ENCODE data around the gene GAA. TPM values are rescaled to one million over a fixed set of nuclear protein-coding genes. Genes with fewer than 3 reads are reported as not detected.

GAA gene
- total and polyA plus RNA-seq, 2 of the 13 experiments (the other 11 are each of a cell fraction or from before 2014, with no cell fraction given), result 21.6 to 36.4 TPM

DNA sequence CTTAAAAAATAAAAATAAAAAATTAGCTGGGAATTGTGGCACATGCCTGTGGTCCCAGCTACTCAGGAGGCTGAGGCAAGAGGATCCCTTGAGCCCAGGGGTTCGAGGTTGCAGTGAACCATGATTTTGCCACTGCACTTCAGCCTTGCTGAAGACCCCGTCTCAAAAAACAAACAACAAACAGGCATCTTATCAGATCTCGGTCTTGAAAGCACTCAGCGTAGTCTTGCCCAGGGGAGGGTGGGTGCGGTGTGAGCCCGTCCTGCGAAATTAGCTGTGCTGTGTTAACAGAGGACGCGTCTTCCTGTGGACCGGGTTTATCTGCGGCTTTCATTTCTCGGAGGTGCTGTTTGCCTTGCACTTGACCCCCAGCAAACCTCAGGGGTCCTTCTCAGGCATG, 5.4 kb downstream of the GAA start:
- CTCF ChIA-PET (ENCODE audit: low intra/inter-chr PET ratio, low total read pairs), result no interaction called here
- no peak for TF ChIP-seq MZF1 (CRISPR knock-in tag; IDR thresholded peaks at IDR 0.05; ENCODE audit: borderline replicate concordance)
- no peak for TF ChIP-seq TMF1 (CRISPR knock-in tag; IDR thresholded peaks at IDR 0.05; ENCODE audit: low read depth)
- TF ChIP-seq JUN (CRISPR knock-in tag; IDR thresholded peaks at IDR 0.05), result no peak
- no peak for TF ChIP-seq MAFK (conservative IDR thresholded peaks at IDR 0.05 in 1 of 2, IDR thresholded peaks at IDR 0.05 in 1 of 2; ENCODE audit: low read length in 2 of 2)
- TF ChIP-seq TAF1 (CRISPR knock-in tag; IDR thresholded peaks at IDR 0.05), result no peak
- TF ChIP-seq KLF6 (CRISPR knock-in tag; IDR thresholded peaks at IDR 0.05), result no peak
- TF ChIP-seq, protein P1, sequence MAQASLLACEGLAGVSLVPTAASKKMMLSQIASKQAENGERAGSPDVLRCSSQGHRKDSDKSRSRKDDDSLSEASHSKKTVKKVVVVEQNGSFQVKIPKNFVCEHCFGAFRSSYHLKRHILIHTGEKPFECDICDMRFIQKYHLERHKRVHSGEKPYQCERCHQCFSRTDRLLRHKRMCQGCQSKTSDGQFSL (CRISPR knock-in tag; IDR thresholded peaks at IDR 0.05), result no peak
- no peak for TF ChIP-seq HDAC1 (CRISPR knock-in tag; IDR thresholded peaks at IDR 0.05)
- TF ChIP-seq KMT2A (CRISPR knock-in tag; IDR thresholded peaks at IDR 0.05), result no peak
- no peak for TF ChIP-seq MEIS1 (CRISPR knock-in tag; IDR thresholded peaks at IDR 0.05; ENCODE audit: borderline replicate concordance)
- TF ChIP-seq ZNF670 (CRISPR knock-in tag; IDR thresholded peaks at IDR 0.05; ENCODE audit: borderline replicate concordance), result no peak
- no peak for TF ChIP-seq KLF9 (CRISPR knock-in tag; IDR thresholded peaks at IDR 0.05; ENCODE audit: low read depth)
- no peak for TF ChIP-seq KDM1A (CRISPR knock-in tag; IDR thresholded peaks at IDR 0.05)
- TF ChIP-seq, protein P2, sequence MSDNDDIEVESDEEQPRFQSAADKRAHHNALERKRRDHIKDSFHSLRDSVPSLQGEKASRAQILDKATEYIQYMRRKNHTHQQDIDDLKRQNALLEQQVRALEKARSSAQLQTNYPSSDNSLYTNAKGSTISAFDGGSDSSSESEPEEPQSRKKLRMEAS (IDR thresholded peaks at IDR 0.05), result no peak
- TF ChIP-seq ZNF160 (CRISPR knock-in tag; IDR thresholded peaks at IDR 0.05), result no peak
- TF ChIP-seq NFIC (IDR thresholded peaks at IDR 0.05; ENCODE audit: low read length), result no peak
- TF ChIP-seq HHEX (CRISPR knock-in tag; IDR thresholded peaks at IDR 0.05), result no peak
- TF ChIP-seq, protein P3, sequence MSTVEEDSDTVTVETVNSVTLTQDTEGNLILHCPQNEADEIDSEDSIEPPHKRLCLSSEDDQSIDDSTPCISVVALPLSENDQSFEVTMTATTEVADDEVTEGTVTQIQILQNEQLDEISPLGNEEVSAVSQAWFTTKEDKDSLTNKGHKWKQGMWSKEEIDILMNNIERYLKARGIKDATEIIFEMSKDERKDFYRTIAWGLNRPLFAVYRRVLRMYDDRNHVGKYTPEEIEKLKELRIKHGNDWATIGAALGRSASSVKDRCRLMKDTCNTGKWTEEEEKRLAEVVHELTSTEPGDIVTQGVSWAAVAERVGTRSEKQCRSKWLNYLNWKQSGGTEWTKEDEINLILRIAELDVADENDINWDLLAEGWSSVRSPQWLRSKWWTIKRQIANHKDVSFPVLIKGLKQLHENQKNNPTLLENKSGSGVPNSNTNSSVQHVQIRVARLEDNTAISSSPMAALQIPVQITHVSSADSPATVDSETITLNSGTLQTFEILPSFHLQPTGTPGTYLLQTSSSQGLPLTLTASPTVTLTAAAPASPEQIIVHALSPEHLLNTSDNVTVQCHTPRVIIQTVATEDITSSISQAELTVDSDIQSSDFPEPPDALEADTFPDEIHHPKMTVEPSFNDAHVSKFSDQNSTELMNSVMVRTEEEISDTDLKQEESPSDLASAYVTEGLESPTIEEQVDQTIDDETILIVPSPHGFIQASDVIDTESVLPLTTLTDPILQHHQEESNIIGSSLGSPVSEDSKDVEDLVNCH (CRISPR knock-in tag; IDR thresholded peaks at IDR 0.05), result no peak
- no peak for TF ChIP-seq REXO4 (CRISPR knock-in tag; IDR thresholded peaks at IDR 0.05; ENCODE audit: borderline replicate concordance)
- no peak for TF ChIP-seq ZNF136 (CRISPR knock-in tag; IDR thresholded peaks at IDR 0.05; ENCODE audit: low read depth)
- in situ Hi-C loops (cut with HindIII; ENCODE audit: extremely low pct_ligation_motif_present, low pct_unique_long_range_greater_than_20kb) (no loop called here), intact Hi-C loops (cut with micrococcal nuclease; ENCODE audit: unreplicated experiment) (no loop called here)
- FAIRE-seq, result no peak
- Histone ChIP-seq H4K20me1 (ENCODE audit: insufficient read depth, low read length) (no peaks in the 10 kb centered on the region), H3K9me3 (ENCODE audit: low read length) (no peaks in the 10 kb centered on the region), H3K27me3 (ENCODE audit: control insufficient read depth in 1 of 2, insufficient read depth in 2 of 2, low read length in 2 of 2) (no peaks in the 10 kb centered on the region; a peak in 1 of 5 replicates), H3K79me2 (ENCODE audit: insufficient read depth, low read length) (peaks cover 7% of the 10 kb centered on the region), H3K4me2 (ENCODE audit: low read depth, low read length) (no peak overlapping the region), H2AFZ (ENCODE audit: low read length) (no peak overlapping the region), H3K36me3 (replicated peaks in 1 of 2; ENCODE audit: control insufficient read depth in 1 of 2, insufficient read depth in 2 of 2, low read length in 2 of 2) (no peaks in the 10 kb centered on the region; a peak in 1 of 5 replicates), H3K4me1 (ENCODE audit: insufficient read depth, low read length) (peaks cover 17% of the 10 kb centered on the region), H3K4me3 (replicated peaks in 1 of 3; ENCODE audit: insufficient read depth in 1 of 3, low read depth in 2 of 3, low read length in 3 of 3) (no peak overlapping the region), H3K27ac (ENCODE audit: extremely low read length, insufficient read depth, low read length) (no peak overlapping the region), H3K9ac (ENCODE audit: insufficient read depth, low read depth, low read length) (no peak overlapping the region)
- WGBS (ENCODE audit: low lambda C conversion rate), result 91% methylated on average over 12 of the region's 12 CpGs
- BruUV-seq (replicated peaks), result no TSS peak
- POLR2A ChIA-PET, result interaction anchor here (1.0 kb wide), 1 partner anchor 18 kb away, joined by 4 read pairs; no protein-coding TSS in a partner anchor
- no peak for DNase-seq (ENCODE audit: low spot score)
- no peak for ATAC-seq

Measured in HepG2 (cell line).